Gastrocnemius medialis (tissue), 4 donors: Measurements from ENCODE around the gene IL20RB.

Experiments
- CTCF ChIP-seq, 5 experiments: fragments of 450-650 bp in 3 of 5; fragments of 200-600 bp in 2 of 5; sonication (generic) in 2 of 5; IDR thresholded peaks in 4 of 5; conservative IDR thresholded peaks in 1 of 5; 1 replicate in 4 of 5; 2 replicates in 1 of 5; pipeline ENCODE4 v1.5.1; 2016 to 2019; ENCODE audit warnings: antibody characterized with exemption in 5 of 5, mild to moderate bottlenecking in 3 of 5, moderate library complexity in 3 of 5
- POLR2A ChIP-seq, 2 donors: fragments of 450-650 bp; IDR thresholded peaks; one replicate each; pipeline ENCODE4 v1.6.1; 2017; ENCODE audit warnings: antibody characterized with exemption in 2 of 2, mild to moderate bottlenecking in 2 of 2, moderate library complexity in 2 of 2

GRCh38 chr3:137020888-137021287 lies 63.1 kb downstream of the IL20RB start:
- no peak for TF ChIP-seq CTCF (IDR thresholded peaks at IDR 0.05 in 4 of 5, conservative IDR thresholded peaks at IDR 0.05 in 1 of 5)
- TF ChIP-seq POLR2A (IDR thresholded peaks at IDR 0.05) = no peak
